MM.1S (cell line): Measurements from ENCODE around the gene FBXO47.

Experiments
- DNase-seq: peaks from one replicate; pipeline ENCODE4 v3.0.0-alpha.2; 2015
- H2AFZ ChIP-seq: fragments of 300-600 bp; sonication (generic); 2 replicates; pipeline ENCODE4 v1.6.0; 2016; ENCODE audit warnings: antibody characterized with exemption, low read length
- H3F3A ChIP-seq: fragments of 300-600 bp; sonication (generic); 2 replicates; pipeline ENCODE4 v1.6.1; 2016; ENCODE audit warnings: mild to moderate bottlenecking, antibody characterized with exemption, low read length, moderate library complexity, mixed read lengths; ENCODE audit not compliant: insufficient read depth
- H3K27ac ChIP-seq: fragments of 300-600 bp; sonication (generic); 2 replicates; pipeline ENCODE4 v1.5.1; 2016; ENCODE audit warnings: mild to moderate bottlenecking, low read length
- H3K27me3 ChIP-seq: fragments of 300-600 bp; sonication (generic); replicated peaks from 2 replicates; pipeline ENCODE4 v1.6.0; 2016; ENCODE audit warnings: low read length; ENCODE audit not compliant: insufficient read depth
- H3K36me3 ChIP-seq: fragments of 300-600 bp; sonication (generic); replicated peaks from 2 replicates; pipeline ENCODE4 v1.6.1; 2016; ENCODE audit warnings: mild to moderate bottlenecking, low read length, mixed read lengths; ENCODE audit not compliant: insufficient read depth
- H3K4me1 ChIP-seq: fragments of 300-600 bp; sonication (generic); 2 replicates; pipeline ENCODE4 v1.6.1; 2016; ENCODE audit warnings: low read length, mixed read lengths
- H3K4me2 ChIP-seq: fragments of 300-600 bp; sonication (generic); 2 replicates; pipeline ENCODE4 v1.6.0; 2016; ENCODE audit warnings: low read depth, low read length
- H3K4me3 ChIP-seq: fragments of 300-600 bp; sonication (generic); 2 replicates; pipeline ENCODE4 v1.5.1; 2016; ENCODE audit warnings: low read length, mixed read lengths
- H3K79me2 ChIP-seq: fragments of 300-600 bp; sonication (generic); 2 replicates; pipeline ENCODE4 v1.6.1; 2016; ENCODE audit warnings: mixed run types, low read length, mixed read lengths
- H3K9ac ChIP-seq: fragments of 300-600 bp; sonication (generic); 2 replicates; pipeline ENCODE4 v1.6.1; 2016; ENCODE audit warnings: low read length, mixed read lengths
- H3K9me2 ChIP-seq: fragments of 300-600 bp; sonication (generic); replicated peaks from 2 replicates; pipeline ENCODE4 v1.6.1; 2016; ENCODE audit warnings: mild to moderate bottlenecking, low read length, mixed read lengths; ENCODE audit not compliant: insufficient read depth
- H3K9me3 ChIP-seq: fragments of 300-600 bp; sonication (generic); replicated peaks from 2 replicates; pipeline ENCODE4 v1.6.1; 2016; ENCODE audit warnings: mild to moderate bottlenecking, low read length, mixed read lengths; ENCODE audit not compliant: insufficient read depth
- H4K20me1 ChIP-seq: fragments of 300-600 bp; sonication (generic); 2 replicates; pipeline ENCODE4 v1.6.1; 2016; ENCODE audit warnings: mild to moderate bottlenecking, low read length, moderate library complexity, mixed read lengths; ENCODE audit not compliant: insufficient read depth
- CTCF ChIP-seq: fragments of 300-600 bp; sonication (generic); IDR thresholded peaks from 2 replicates; pipeline ENCODE4 v1.5.1; 2016; ENCODE audit warnings: antibody characterized with exemption, low read length, mixed read lengths
- EZH2 ChIP-seq: fragments of 300-600 bp; sonication (generic); optimal IDR thresholded peaks from 2 replicates; pipeline ENCODE3; 2017; ENCODE audit warnings: low read depth, mild to moderate bottlenecking, antibody characterized with exemption, low read length, mixed read lengths
- EZH2phosphoT487 ChIP-seq: fragments of 300-600 bp; sonication (generic); IDR thresholded peaks from 2 replicates; pipeline ENCODE4 v1.6.1; 2018; ENCODE audit warnings: antibody characterized with exemption, low read length

Gene FBXO47

DNA sequence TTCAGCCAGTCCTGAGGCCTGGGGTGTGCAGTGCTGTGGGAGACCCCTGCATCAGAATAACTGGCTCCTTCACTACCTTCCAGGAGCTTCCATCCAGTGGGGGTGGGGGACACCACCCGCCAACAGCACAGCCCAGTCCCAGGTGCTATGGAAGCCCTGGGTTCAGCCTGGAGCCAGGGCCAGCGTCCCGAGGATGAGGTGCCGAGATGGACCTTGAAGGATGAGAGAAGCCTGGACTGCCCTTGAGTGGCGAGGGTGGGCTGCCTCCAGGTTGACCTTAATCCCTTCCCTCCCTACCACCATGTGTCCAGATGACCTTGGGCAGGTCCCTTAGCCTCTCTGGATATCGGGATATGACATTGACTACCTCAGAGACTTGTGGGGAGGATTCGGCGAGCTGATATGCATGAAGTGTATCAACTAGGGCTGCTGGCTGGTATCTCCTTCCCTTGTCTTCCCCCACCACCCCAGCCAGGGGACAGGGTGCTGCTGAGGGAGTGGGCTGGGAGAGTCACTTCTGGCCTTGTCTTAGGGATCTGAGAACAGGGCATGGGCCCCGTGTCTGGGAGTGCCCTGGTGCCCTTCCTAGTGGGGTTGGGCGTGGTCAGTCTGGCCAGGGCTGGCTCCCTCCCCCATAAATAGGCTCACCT, 56.0 kb downstream of the FBXO47 start:
- TF ChIP-seq EZH2phosphoT487 (no peak), EZH2 (no peak), CTCF (no peak)
- Histone ChIP-seq H3K9ac (no peak overlapping the region), H3K9me3 (no peaks in the 10 kb centered on the region), H3K4me2 (no peak overlapping the region), H3K79me2 (peaks cover 38% of the 10 kb centered on the region), H3F3A (no peaks in the 10 kb centered on the region), H2AFZ (no peak overlapping the region), H3K4me3 (no peak overlapping the region), H3K36me3 (no peaks in the 10 kb centered on the region), H3K27me3 (no peaks in the 10 kb centered on the region), H3K9me2 (no peaks in the 10 kb centered on the region), H4K20me1 (no peaks in the 10 kb centered on the region), H3K4me1 (no peaks in the 10 kb centered on the region), H3K27ac (no peak overlapping the region)
- DNase-seq: no peak

DNA sequence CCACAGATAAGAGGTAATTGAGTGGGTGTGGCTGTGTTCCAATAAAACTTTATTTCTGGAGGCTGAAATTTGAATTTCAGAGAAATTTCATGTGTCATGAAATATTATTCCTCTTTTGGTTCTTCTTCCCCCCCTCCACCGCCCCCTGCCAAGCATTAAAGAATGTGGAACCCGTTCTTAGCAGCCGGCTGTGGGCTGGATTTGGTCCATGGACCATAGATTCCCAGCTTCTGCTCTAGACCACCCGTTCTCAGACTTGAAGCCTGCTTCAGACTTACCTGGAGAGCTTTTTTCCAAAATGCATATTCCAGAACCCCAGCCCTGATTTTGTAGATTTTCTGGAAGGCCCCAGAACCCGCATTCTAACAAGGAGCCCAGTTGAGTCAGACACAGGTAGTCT, 56.9 kb downstream of the FBXO47 start:
- Histone ChIP-seq H3K9me2 (no peaks in the 10 kb centered on the region), H3K9ac (no peak overlapping the region), H3K9me3 (no peaks in the 10 kb centered on the region), H2AFZ (no peak overlapping the region), H3F3A (no peaks in the 10 kb centered on the region), H3K4me1 (no peaks in the 10 kb centered on the region), H3K4me2 (no peak overlapping the region), H3K79me2 (peaks cover 46% of the 10 kb centered on the region), H3K4me3 (no peak overlapping the region), H3K36me3 (no peaks in the 10 kb centered on the region), H3K27ac (no peak overlapping the region), H3K27me3 (no peaks in the 10 kb centered on the region), H4K20me1 (no peaks in the 10 kb centered on the region)
- no peak for DNase-seq
- TF ChIP-seq EZH2: no peak
- TF ChIP-seq CTCF: no peak
- TF ChIP-seq EZH2phosphoT487: no peak

DNA sequence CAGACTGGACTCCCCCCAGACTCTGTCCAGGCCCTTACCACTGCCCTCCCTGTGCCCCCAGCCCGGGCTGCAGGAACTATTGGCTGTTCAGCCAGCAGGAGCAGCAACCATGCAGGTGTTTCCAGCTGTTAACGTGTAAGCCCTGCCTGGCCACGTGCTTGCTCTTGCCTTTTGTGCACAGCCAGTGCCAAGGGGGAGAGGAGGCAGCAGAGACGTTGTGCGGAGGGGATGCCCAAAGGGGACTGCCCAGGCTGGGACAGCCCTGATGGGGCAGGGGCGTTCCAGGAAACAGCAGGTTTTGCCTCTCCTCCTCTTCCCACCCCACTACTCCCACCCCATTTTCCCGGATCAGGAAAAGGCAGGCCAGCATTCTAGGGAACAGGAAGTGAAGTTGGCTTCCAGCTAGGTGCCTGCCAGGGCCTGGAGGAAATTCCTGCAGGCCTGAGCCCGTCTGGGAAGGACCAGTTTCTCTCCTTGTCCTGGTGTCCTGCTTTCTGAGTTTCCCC, 58.5 kb downstream of the FBXO47 start:
- no peak overlapping the region for H3K4me3 ChIP-seq
- no peaks in the 10 kb centered on the region for H3K9me3 ChIP-seq
- no peaks in the 10 kb centered on the region for H3K27me3 ChIP-seq
- no peak overlapping the region for H3K9ac ChIP-seq
- H3F3A ChIP-seq: no peaks in the 10 kb centered on the region
- H3K9me2 ChIP-seq: no peaks in the 10 kb centered on the region
- no peak overlapping the region for H3K27ac ChIP-seq
- H3K36me3 ChIP-seq: no peaks in the 10 kb centered on the region
- peaks cover 61% of the 10 kb centered on the region for H3K79me2 ChIP-seq
- DNase-seq: no peak
- no peak overlapping the region for H3K4me2 ChIP-seq
- no peaks in the 10 kb centered on the region for H4K20me1 ChIP-seq
- no peaks in the 10 kb centered on the region for H3K4me1 ChIP-seq
- no peak overlapping the region for H2AFZ ChIP-seq
- TF ChIP-seq EZH2phosphoT487 (no peak), EZH2 (no peak), CTCF (no peak)
